Endothelial cell of umbilical vein (primary cell): ENCODE data around the gene GEMIN7. TPM values are rescaled to one million over a fixed set of nuclear protein-coding genes. Genes with fewer than 3 reads are reported as not detected.

Experiments
- BruUV-seq: library from RNA; stranded (reverse); fragments of 400-500 nt; replicated peaks from 2 replicates; lab custom pipeline; 2021; lab: Mats Ljungman, UMichigan
- CTCF ChIA-PET: fragments of 300-600, 350-600 bp; sonication (Branson Sonifier 250); formaldehyde crosslinking; loops from one replicate; lab custom pipeline; 2021; ENCODE audit warnings: antibody characterized with exemption, inconsistent platforms; lab: Charles Lee
- POLR2A ChIA-PET: fragments of 300-600, 350-600 bp; sonication (Branson Sonifier 250); formaldehyde crosslinking; loops from one replicate; lab custom pipeline; 2021; ENCODE audit warnings: antibody characterized with exemption, inconsistent platforms; lab: Charles Lee
- DNase-seq: peaks from one replicate; pipeline ENCODE4 v3.0.0-alpha.2; 2011; ENCODE audit warnings: low read depth, low spot score
- FAIRE-seq: peaks from 2 replicates; lab custom pipeline; 2011; peaks lifted over from hg19 to GRCh38; lab: Jason Lieb, UNC
- H2AFZ ChIP-seq: 2 replicates; pipeline ENCODE4 v1.6.0; 2012; ENCODE audit warnings: low read depth, low read length, control low read depth, inconsistent platforms
- H3K27ac ChIP-seq: 2 replicates; pipeline ENCODE4 v1.5.1; 2011; ENCODE audit warnings: low read depth, mild to moderate bottlenecking, control low read depth, low read length, moderate library complexity; ENCODE audit not compliant: insufficient read depth
- H3K27me3 ChIP-seq, 2 experiments: 2 replicates each; pipeline versions ENCODE4 v1.6.0 to v1.6.1; 2011; ENCODE audit warnings: low read length in 2 of 2, mixed read lengths in 1 of 2; ENCODE audit not compliant: control insufficient read depth in 2 of 2, insufficient read depth in 2 of 2
- H3K36me3 ChIP-seq, 2 experiments: 2 replicates in 1 of 2; 3 replicates in 1 of 2; pipeline ENCODE4 v1.5.1; 2011; ENCODE audit warnings: low read length in 2 of 2, mild to moderate bottlenecking in 1 of 2, moderate library complexity in 1 of 2; ENCODE audit not compliant: control insufficient read depth in 2 of 2, insufficient read depth in 2 of 2; ENCODE audit errors: extremely low read depth in 1 of 2
- H3K4me1 ChIP-seq: 3 replicates; pipeline ENCODE4 v1.5.1; 2011; ENCODE audit warnings: mild to moderate bottlenecking, low read length; ENCODE audit not compliant: control insufficient read depth, insufficient read depth; ENCODE audit errors: extremely low read depth
- H3K4me2 ChIP-seq: 2 replicates; pipeline ENCODE4 v1.6.1; 2011; ENCODE audit warnings: low read length, control low read depth, mixed read lengths; ENCODE audit not compliant: insufficient read depth
- H3K4me3 ChIP-seq, 3 experiments: fragments of 200-600 bp in 1 of 3; sonication (generic), shearing (Covaris generic) in 1 of 3; replicated peaks in 1 of 3; 2 replicates each; pipeline ENCODE4 v1.5.1; 2011 to 2016; ENCODE audit warnings: control low read depth in 3 of 3, low read length in 3 of 3, mild to moderate bottlenecking in 2 of 3, inconsistent platforms in 1 of 3, low read depth in 1 of 3, moderate library complexity in 1 of 3; ENCODE audit not compliant: insufficient read depth in 1 of 3
- H3K79me2 ChIP-seq: 2 replicates; pipeline ENCODE4 v1.6.0; 2012; ENCODE audit warnings: low read length, inconsistent platforms; ENCODE audit not compliant: control insufficient read depth, insufficient read depth
- H3K9ac ChIP-seq: replicated peaks from 2 replicates; pipeline ENCODE3; 2011; ENCODE audit warnings: low read length, control low read depth; ENCODE audit not compliant: insufficient read depth; ENCODE audit errors: extremely low read depth
- H3K9me1 ChIP-seq: replicated peaks from 3 replicates; pipeline ENCODE4 v1.6.0; 2011; ENCODE audit warnings: mild to moderate bottlenecking, low read length; ENCODE audit not compliant: control insufficient read depth, insufficient read depth; ENCODE audit errors: extremely low read depth
- H3K9me3 ChIP-seq: replicated peaks from 2 replicates; pipeline ENCODE4 v1.5.1; 2012; ENCODE audit warnings: low read length, inconsistent platforms; ENCODE audit not compliant: control insufficient read depth, insufficient read depth
- H4K20me1 ChIP-seq: replicated peaks from 2 replicates; pipeline ENCODE3; 2011; ENCODE audit warnings: mild to moderate bottlenecking, low read length; ENCODE audit not compliant: control insufficient read depth, insufficient read depth; ENCODE audit errors: extremely low read depth
- EZH2 ChIP-seq: IDR thresholded peaks from 2 replicates; pipeline ENCODE4 v1.6.1; 2012; ENCODE audit warnings: borderline replicate concordance, low read depth, mild to moderate bottlenecking, moderate library complexity, low read length, inconsistent platforms; ENCODE audit not compliant: severe bottlenecking
- FOS ChIP-seq: IDR thresholded peaks from 2 replicates; pipeline ENCODE4 v1.6.1; 2011; ENCODE audit warnings: mild to moderate bottlenecking, low read length, moderate library complexity, borderline replicate concordance; ENCODE audit not compliant: insufficient read depth
- GATA2 ChIP-seq: IDR thresholded peaks from 2 replicates; pipeline ENCODE4 v1.7.0; 2011; ENCODE audit warnings: low read depth, mild to moderate bottlenecking, moderate library complexity, mixed read lengths, low read length; ENCODE audit not compliant: insufficient read length, insufficient read depth
- JUN ChIP-seq: IDR thresholded peaks from 2 replicates; pipeline ENCODE4 v1.6.1; 2011; ENCODE audit warnings: borderline replicate concordance, low read depth; ENCODE audit not compliant: insufficient read length, insufficient read depth
- MYC ChIP-seq: IDR thresholded peaks from one replicate; pipeline ENCODE4 v1.6.1; 2011; ENCODE audit warnings: mild to moderate bottlenecking, low read depth, low read length
- POLR2A ChIP-seq: IDR thresholded peaks from 2 replicates; pipeline ENCODE4 v1.6.1; 2012; ENCODE audit warnings: low read depth, mild to moderate bottlenecking, control low read depth, low read length
- POLR2AphosphoS5 ChIP-seq: IDR thresholded peaks from 2 replicates; pipeline ENCODE4 v1.6.1; 2012; ENCODE audit warnings: low read depth, mild to moderate bottlenecking, control low read depth, low read length, moderate library complexity; ENCODE audit not compliant: insufficient read depth
- dilution Hi-C: fragments of 300-500 bp; cut with MboI; formaldehyde crosslinking; loops from one replicate; pipeline ENCODE4 v1.15.0; 2019; ENCODE audit warnings: low sequenced_read_pairs; ENCODE audit not compliant: extremely low pct_ligation_motif_present
- intact Hi-C: fragments of 100-400 bp; cut with micrococcal nuclease; formaldehyde crosslinking; loops from one replicate; pipeline ENCODE4 v1.10.0; 2022
- polyA plus RNA-seq, 4 experiments: library from polyadenylated mRNA; depleted of rRNA in 3 of 4; stranded (reverse) in 3 of 4; unstranded in 1 of 4; fragments of >200 nt; gene quantifications; 2 replicates each; pipeline versions ENCODE4 v1.2.1 to v1.2.3, GENCODE V29; 2011 to 2012; ENCODE audit warnings: missing spikeins in 1 of 4
- total RNA-seq: library from RNA; stranded (reverse); gene quantifications from 2 replicates; pipeline ENCODE4 v1.2.3, GENCODE V29; 2021
- TF ChIP-seq, protein P1 (sequence below): IDR thresholded peaks from 2 replicates; pipeline ENCODE4 v1.6.1; 2011; ENCODE audit not compliant: insufficient read depth, insufficient read length
- TF ChIP-seq, protein P2 (sequence below), 2 donors: IDR thresholded peaks; 1 replicate in 1 of 2; 2 replicates in 1 of 2; pipeline ENCODE4 v1.5.1; 2011; ENCODE audit warnings: low read length in 2 of 2, mild to moderate bottlenecking in 2 of 2, moderate library complexity in 2 of 2, control low read depth in 1 of 2, inconsistent platforms in 1 of 2, low read depth in 1 of 2; ENCODE audit not compliant: insufficient read depth in 1 of 2; ENCODE audit errors: extremely low read depth in 1 of 2

Gene GEMIN7
- total and polyA plus RNA-seq, 2 donors (not counting 3 experiments of a cell fraction or from before 2014, with no cell fraction given): 34.2 to 53.7 TPM

DNA sequence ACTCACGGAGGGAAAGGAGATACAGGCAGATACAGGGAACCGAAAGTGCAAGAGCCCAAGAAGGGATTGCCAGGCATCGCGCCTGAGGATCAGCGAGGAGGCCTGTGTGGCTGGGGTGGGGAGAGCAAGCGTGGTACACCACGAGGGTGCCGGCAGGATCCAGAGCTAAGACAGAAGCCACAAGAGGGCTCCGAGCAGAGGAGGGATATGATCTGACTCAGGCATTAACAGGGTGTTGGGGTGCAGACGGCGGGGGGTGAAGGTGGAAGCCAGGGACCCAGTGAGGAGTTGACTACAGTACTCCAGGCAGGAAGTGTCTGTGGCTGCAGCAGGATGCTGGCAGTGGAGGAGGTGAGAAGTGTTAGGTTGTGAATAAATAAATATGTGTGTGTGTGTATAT is 8.5 kb downstream of the GEMIN7 start:
- FAIRE-seq (no peak), DNase-seq (no peak)
- no peaks in the 10 kb centered on the region for H3K9me3 ChIP-seq
- BruUV-seq: no TSS peak
- H3K4me3 ChIP-seq: no peak overlapping the region
- H3K27ac ChIP-seq: no peak overlapping the region
- ChIA-PET CTCF (no interaction called here), POLR2A (no interaction called here)
- intact Hi-C loops (no loop called here), dilution Hi-C loops (no loop called here)
- H3K79me2 ChIP-seq: peaks cover 15% of the 10 kb centered on the region
- no peak overlapping the region for H3K9ac ChIP-seq
- H3K9me1 ChIP-seq: no peaks in the 10 kb centered on the region
- H3K36me3 ChIP-seq: peaks cover 0 to 6% of the 10 kb centered on the region in 2 experiments
- H3K4me2 ChIP-seq: no peak overlapping the region
- H3K4me1 ChIP-seq: peaks cover 8% of the 10 kb centered on the region
- TF ChIP-seq GATA2: no peak
- no peak for TF ChIP-seq MYC
- TF ChIP-seq EZH2: no peak
- TF ChIP-seq POLR2AphosphoS5: no peak
- TF ChIP-seq, protein P1, sequence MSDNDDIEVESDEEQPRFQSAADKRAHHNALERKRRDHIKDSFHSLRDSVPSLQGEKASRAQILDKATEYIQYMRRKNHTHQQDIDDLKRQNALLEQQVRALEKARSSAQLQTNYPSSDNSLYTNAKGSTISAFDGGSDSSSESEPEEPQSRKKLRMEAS: no peak
- no peak for TF ChIP-seq JUN
- no peaks in the 10 kb centered on the region for H4K20me1 ChIP-seq
- no peaks in the 10 kb centered on the region for H3K27me3 ChIP-seq
- H2AFZ ChIP-seq: no peak overlapping the region

DNA sequence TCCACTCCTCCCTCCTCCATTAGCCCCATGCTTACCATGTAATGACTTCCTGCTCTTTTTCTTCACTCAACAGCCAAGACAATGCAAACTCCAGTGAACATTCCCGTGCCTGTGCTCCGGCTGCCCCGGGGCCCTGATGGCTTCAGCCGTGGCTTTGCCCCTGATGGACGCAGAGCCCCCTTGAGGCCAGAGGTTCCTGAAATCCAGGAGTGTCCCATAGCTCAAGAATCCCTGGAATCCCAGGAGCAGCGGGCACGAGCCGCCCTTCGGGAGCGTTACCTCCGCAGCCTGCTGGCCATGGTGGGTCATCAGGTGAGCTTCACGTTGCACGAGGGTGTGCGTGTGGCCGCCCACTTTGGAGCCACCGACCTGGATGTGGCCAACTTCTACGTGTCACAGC is 11.0 kb downstream of the GEMIN7 start:
- no peak overlapping the region for H3K4me2 ChIP-seq
- POLR2A ChIA-PET: interaction anchor here (0.7 kb wide), 1 partner anchor 47 kb away, joined by 4 read pairs; no protein-coding TSS in a partner anchor
- intact Hi-C loops (loop anchor here (5.0 kb wide), 2 partner anchors 37 to 157 kb away; partner anchors contain the start of gene EXOC3L2), dilution Hi-C loops (no loop called here)
- H3K36me3 ChIP-seq: peaks cover 0 to 6% of the 10 kb centered on the region in 2 experiments
- FAIRE-seq (no peak), DNase-seq (no peak)
- no peak overlapping the region for H3K27ac ChIP-seq
- no peak overlapping the region for H2AFZ ChIP-seq
- H4K20me1 ChIP-seq: no peaks in the 10 kb centered on the region
- no peaks in the 10 kb centered on the region for H3K9me1 ChIP-seq
- CTCF ChIA-PET: interaction anchor here (2.1 to 3.8 kb wide), 2 partner anchors 11 to 30 kb away, joined by 8 to 16 read pairs; partner anchors contain the start of gene GEMIN7
- BruUV-seq: no TSS peak
- H3K9ac ChIP-seq: no peak overlapping the region
- TF ChIP-seq MYC: no peak
- no peak for TF ChIP-seq POLR2AphosphoS5
- no peak for TF ChIP-seq POLR2A
- TF ChIP-seq FOS: no peak
- TF ChIP-seq JUN: no peak
- TF ChIP-seq, protein P1: no peak
- TF ChIP-seq, protein P2, sequence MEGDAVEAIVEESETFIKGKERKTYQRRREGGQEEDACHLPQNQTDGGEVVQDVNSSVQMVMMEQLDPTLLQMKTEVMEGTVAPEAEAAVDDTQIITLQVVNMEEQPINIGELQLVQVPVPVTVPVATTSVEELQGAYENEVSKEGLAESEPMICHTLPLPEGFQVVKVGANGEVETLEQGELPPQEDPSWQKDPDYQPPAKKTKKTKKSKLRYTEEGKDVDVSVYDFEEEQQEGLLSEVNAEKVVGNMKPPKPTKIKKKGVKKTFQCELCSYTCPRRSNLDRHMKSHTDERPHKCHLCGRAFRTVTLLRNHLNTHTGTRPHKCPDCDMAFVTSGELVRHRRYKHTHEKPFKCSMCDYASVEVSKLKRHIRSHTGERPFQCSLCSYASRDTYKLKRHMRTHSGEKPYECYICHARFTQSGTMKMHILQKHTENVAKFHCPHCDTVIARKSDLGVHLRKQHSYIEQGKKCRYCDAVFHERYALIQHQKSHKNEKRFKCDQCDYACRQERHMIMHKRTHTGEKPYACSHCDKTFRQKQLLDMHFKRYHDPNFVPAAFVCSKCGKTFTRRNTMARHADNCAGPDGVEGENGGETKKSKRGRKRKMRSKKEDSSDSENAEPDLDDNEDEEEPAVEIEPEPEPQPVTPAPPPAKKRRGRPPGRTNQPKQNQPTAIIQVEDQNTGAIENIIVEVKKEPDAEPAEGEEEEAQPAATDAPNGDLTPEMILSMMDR (IDR thresholded peaks at IDR 0.05; ENCODE audit: extremely low read depth in 1 of 2, insufficient read depth in 1 of 2, low read depth in 1 of 2, low read length in 2 of 2): no peak
- no peak for TF ChIP-seq GATA2
- no peak for TF ChIP-seq EZH2
- peaks cover 13% of the 10 kb centered on the region for H3K4me1 ChIP-seq
- H3K9me3 ChIP-seq: no peaks in the 10 kb centered on the region
- H3K27me3 ChIP-seq: no peaks in the 10 kb centered on the region
- no peak overlapping the region for H3K4me3 ChIP-seq
- peaks cover 24% of the 10 kb centered on the region for H3K79me2 ChIP-seq
